ENCODE measurements around the gene HS6ST3.

Gene HS6ST3

GRCh38 chr13:96803456-96804100 is 713.7 kb downstream of the HS6ST3 start:
- DNase-seq = no peak

GRCh38 chr13:96804174-96804573 is 714.3 kb downstream of the HS6ST3 start:
- DNase-seq = no peak

- DNase-seq = no peak
Measured at GRCh38 chr13:96806746-96807145, 716.8 kb downstream of the HS6ST3 start.

- DNase-seq = no peak
Measured at GRCh38 chr13:96809366-96810096, 719.6 kb downstream of the HS6ST3 start.

- DNase-seq = no peak
Measured at GRCh38 chr13:96810104-96810503, 720.2 kb downstream of the HS6ST3 start.

GRCh38 chr13:96811049-96811448 is 721.1 kb downstream of the HS6ST3 start:
- DNase-seq = no peak

- DNase-seq = peak; percentile 5
Measured at GRCh38 chr13:96816261-96816660, 726.4 kb downstream of the HS6ST3 start.

- no peak for DNase-seq
Measured at GRCh38 chr13:96816874-96817273, 727.0 kb downstream of the HS6ST3 start.

- DNase-seq = peak; percentile 11
Measured at GRCh38 chr13:96817336-96817941, 727.5 kb downstream of the HS6ST3 start.

- no peak for DNase-seq
Measured at GRCh38 chr13:96819375-96819774, 729.5 kb downstream of the HS6ST3 start.

GRCh38 chr13:96821381-96821780 is 731.5 kb downstream of the HS6ST3 start:
- peak; percentile 72 for DNase-seq

GRCh38 chr13:96821971-96822370 is 732.1 kb downstream of the HS6ST3 start:
- DNase-seq = no peak

GRCh38 chr13:96822895-96823294 is 733.0 kb downstream of the HS6ST3 start:
- DNase-seq = peak; percentile 14

- DNase-seq = no peak
Measured at GRCh38 chr13:96824140-96824539, 734.2 kb downstream of the HS6ST3 start.

- DNase-seq = no peak
Measured at GRCh38 chr13:96825653-96826052, 735.7 kb downstream of the HS6ST3 start.

GRCh38 chr13:96834626-96835025 is 744.7 kb downstream of the HS6ST3 start:
- DNase-seq = no peak

GRCh38 chr13:96835546-96835945 is 745.6 kb downstream of the HS6ST3 start:
- DNase-seq = no peak

GRCh38 chr13:96836733-96837132 is 746.8 kb downstream of the HS6ST3 start:
- DNase-seq = no peak

- no peak for DNase-seq
Measured at GRCh38 chr13:96837809-96838208, 747.9 kb downstream of the HS6ST3 start.

- DNase-seq = no peak
Measured at GRCh38 chr13:96844195-96844594, 754.3 kb downstream of the HS6ST3 start.

GRCh38 chr13:96844616-96845015 is 754.7 kb downstream of the HS6ST3 start:
- no peak for DNase-seq

GRCh38 chr13:96848286-96848685 is 758.4 kb downstream of the HS6ST3 start:
- no peak for DNase-seq

- DNase-seq = no peak
Measured at GRCh38 chr13:96849091-96849490, 759.2 kb downstream of the HS6ST3 start.

- DNase-seq = no peak
Measured at GRCh38 chr13:96850538-96851145, 760.7 kb downstream of the HS6ST3 start.
